ENCODE results near the gene ARHGEF10L. TPM values are rescaled to one million over a fixed set of nuclear protein-coding genes. Genes with fewer than 3 reads are reported as not detected.

ARHGEF10L gene
- total RNA-seq, 2 experiments from 2014 or later = not detected

- Mint-ChIP-seq H3K27ac (no peak overlapping the region), H3K27me3 (no peaks in the 10 kb centered on the region), H3K9me3 (no peaks in the 10 kb centered on the region), H3K36me3 (ENCODE audit: low read depth) (no peaks in the 10 kb centered on the region), H3K4me1 (ENCODE audit: low read depth) (no peaks in the 10 kb centered on the region), H3K4me3 (no peak overlapping the region)
- DNase-seq (no peak), ATAC-seq (peak; percentile 34)
- intact Hi-C loops (cut with micrococcal nuclease) = no loop called here
- ChIA-PET POLR2A (no interaction called here), CTCF (interaction anchor here (1.0 kb wide), 1 partner anchor 14 kb away, joined by 3 read pairs; no protein-coding TSS in a partner anchor)
- TF ChIP-seq CTCF (IDR thresholded peaks at IDR 0.05) = no peak
Measured at GRCh38 chr1:17674726-17675500, 135.4 kb downstream of the ARHGEF10L start.

- Mint-ChIP-seq H3K27me3 (no peaks in the 10 kb centered on the region), H3K4me3 (no peak overlapping the region), H3K4me1 (ENCODE audit: low read depth) (no peaks in the 10 kb centered on the region), H3K36me3 (ENCODE audit: low read depth) (no peaks in the 10 kb centered on the region), H3K27ac (no peak overlapping the region), H3K9me3 (no peaks in the 10 kb centered on the region)
- CTCF ChIA-PET = no interaction called here
- intact Hi-C loops (cut with micrococcal nuclease) = no loop called here
- TF ChIP-seq CTCF (IDR thresholded peaks at IDR 0.05) = no peak
- POLR2A ChIA-PET = no interaction called here
- ATAC-seq (no peak), DNase-seq (no peak)
Measured at GRCh38 chr1:17675744-17676143, 136.2 kb downstream of the ARHGEF10L start.

GRCh38 chr1:17676387-17677060 lies 137.0 kb downstream of the ARHGEF10L start:
- CTCF ChIA-PET = interaction anchor here (1.4 kb wide), 1 partner anchor 15 kb away, joined by 4 read pairs; no protein-coding TSS in a partner anchor
- POLR2A ChIA-PET = no interaction called here
- no peak for TF ChIP-seq CTCF (IDR thresholded peaks at IDR 0.05)
- DNase-seq = no peak
- ATAC-seq = no peak
- H3K36me3 Mint-ChIP-seq (ENCODE audit: low read depth) = no peaks in the 10 kb centered on the region
- no peaks in the 10 kb centered on the region for H3K9me3 Mint-ChIP-seq
- H3K4me3 Mint-ChIP-seq = no peak overlapping the region
- H3K4me1 Mint-ChIP-seq (ENCODE audit: low read depth) = no peaks in the 10 kb centered on the region
- H3K27me3 Mint-ChIP-seq = no peaks in the 10 kb centered on the region
- no peak overlapping the region for H3K27ac Mint-ChIP-seq
- intact Hi-C loops (cut with micrococcal nuclease) = no loop called here

- ATAC-seq (no peak), DNase-seq (no peak)
- Mint-ChIP-seq H3K4me3 (no peak overlapping the region), H3K36me3 (ENCODE audit: low read depth) (no peaks in the 10 kb centered on the region), H3K27ac (no peak overlapping the region), H3K4me1 (ENCODE audit: low read depth) (no peaks in the 10 kb centered on the region), H3K27me3 (no peaks in the 10 kb centered on the region), H3K9me3 (no peaks in the 10 kb centered on the region)
- no peak for TF ChIP-seq CTCF (IDR thresholded peaks at IDR 0.05)
- intact Hi-C loops (cut with micrococcal nuclease) = no loop called here
- POLR2A ChIA-PET = no interaction called here
- CTCF ChIA-PET = interaction anchor here (1.4 kb wide), 1 partner anchor 16 kb away, joined by 4 read pairs; no protein-coding TSS in a partner anchor
Measured at GRCh38 chr1:17678011-17678410, 138.5 kb downstream of the ARHGEF10L start.

GRCh38 chr1:17679856-17680255 lies 140.4 kb downstream of the ARHGEF10L start:
- intact Hi-C loops (cut with micrococcal nuclease) = no loop called here
- no peak for TF ChIP-seq CTCF (IDR thresholded peaks at IDR 0.05)
- Mint-ChIP-seq H3K4me1 (ENCODE audit: low read depth) (no peaks in the 10 kb centered on the region), H3K9me3 (no peaks in the 10 kb centered on the region), H3K27me3 (no peaks in the 10 kb centered on the region), H3K36me3 (ENCODE audit: low read depth) (no peaks in the 10 kb centered on the region), H3K27ac (no peak overlapping the region), H3K4me3 (no peak overlapping the region)
- ATAC-seq (no peak), DNase-seq (no peak)
- ChIA-PET CTCF (no interaction called here), POLR2A (no interaction called here)

All from activated CD8-positive, alpha-beta T cell treated with anti-CD3 and anti-CD28 coated beads for 36 hours (primary cell).